DND-41 (cell line): ENCODE measurements around the gene PACRG.

Experiments
- ATAC-seq: fragments of 200-7000 bp; cut with Tn5 transposase; 3 replicates; pipeline ENCODE4 v1.9.1; 2021; ENCODE audit warnings: low read depth; ENCODE audit not compliant: insufficient read depth
- DNase-seq: peaks from one replicate; pipeline ENCODE4 v3.0.0-alpha.2; 2020
- H2AFZ ChIP-seq: 2 replicates; pipeline ENCODE4 v1.6.0; 2012; ENCODE audit warnings: low read depth, low read length
- H3K27ac ChIP-seq: 2 replicates; pipeline ENCODE4 v1.5.1; 2012; ENCODE audit warnings: low read length, inconsistent platforms
- H3K27me3 ChIP-seq: fragments of 200-600 bp; sonication (generic); 2 replicates; pipeline ENCODE4 v1.6.0; 2012; ENCODE audit warnings: low read length, mild to moderate bottlenecking, inconsistent platforms; ENCODE audit not compliant: insufficient read depth, poor library complexity
- H3K36me3 ChIP-seq: 2 replicates; pipeline ENCODE4 v1.5.1; 2012; ENCODE audit warnings: low read length, inconsistent platforms; ENCODE audit not compliant: insufficient read depth
- H3K4me1 ChIP-seq: 2 replicates; pipeline ENCODE4 v1.5.1; 2012; ENCODE audit warnings: mild to moderate bottlenecking, low read length; ENCODE audit not compliant: insufficient read depth
- H3K4me2 ChIP-seq: 2 replicates; pipeline ENCODE4 v1.6.0; 2012; ENCODE audit warnings: mild to moderate bottlenecking, moderate library complexity, low read length, inconsistent platforms; ENCODE audit not compliant: insufficient read depth
- H3K4me3 ChIP-seq, 2 experiments: fragments of 200-600 bp in 1 of 2; shearing (Covaris generic) in 1 of 2; 2 replicates each; pipeline ENCODE4 v1.5.1; 2012 to 2016; ENCODE audit warnings: inconsistent platforms in 2 of 2, low read length in 2 of 2, mild to moderate bottlenecking in 2 of 2, low read depth in 1 of 2, moderate library complexity in 1 of 2
- H3K79me2 ChIP-seq: 2 replicates; pipeline ENCODE4 v1.6.0; 2012; ENCODE audit warnings: low read length, inconsistent platforms; ENCODE audit not compliant: insufficient read depth
- H3K9ac ChIP-seq: 2 replicates; pipeline ENCODE4 v1.6.0; 2012; ENCODE audit warnings: low read depth, mild to moderate bottlenecking, inconsistent platforms, low read length, moderate library complexity
- H3K9me3 ChIP-seq: 2 replicates; pipeline ENCODE4 v1.5.1; 2012; ENCODE audit warnings: low read length, moderate library complexity, mild to moderate bottlenecking, inconsistent platforms; ENCODE audit not compliant: insufficient read depth, severe bottlenecking
- H4K20me1 ChIP-seq: 2 replicates; pipeline ENCODE4 v1.6.0; 2012; ENCODE audit warnings: low read length; ENCODE audit not compliant: insufficient read depth
- CTCF ChIP-seq: IDR thresholded peaks from 2 replicates; pipeline ENCODE4 v1.5.1; 2012; ENCODE audit warnings: borderline replicate concordance, low read length, moderate library complexity, mild to moderate bottlenecking; ENCODE audit not compliant: poor library complexity, severe bottlenecking; ENCODE audit errors: extremely low read depth
- EZH2 ChIP-seq: IDR thresholded peaks from 3 replicates; pipeline ENCODE4 v1.6.1; 2012; ENCODE audit warnings: borderline replicate concordance, low read depth, mild to moderate bottlenecking, moderate library complexity, low read length, inconsistent platforms; ENCODE audit not compliant: severe bottlenecking

PACRG gene

DNA sequence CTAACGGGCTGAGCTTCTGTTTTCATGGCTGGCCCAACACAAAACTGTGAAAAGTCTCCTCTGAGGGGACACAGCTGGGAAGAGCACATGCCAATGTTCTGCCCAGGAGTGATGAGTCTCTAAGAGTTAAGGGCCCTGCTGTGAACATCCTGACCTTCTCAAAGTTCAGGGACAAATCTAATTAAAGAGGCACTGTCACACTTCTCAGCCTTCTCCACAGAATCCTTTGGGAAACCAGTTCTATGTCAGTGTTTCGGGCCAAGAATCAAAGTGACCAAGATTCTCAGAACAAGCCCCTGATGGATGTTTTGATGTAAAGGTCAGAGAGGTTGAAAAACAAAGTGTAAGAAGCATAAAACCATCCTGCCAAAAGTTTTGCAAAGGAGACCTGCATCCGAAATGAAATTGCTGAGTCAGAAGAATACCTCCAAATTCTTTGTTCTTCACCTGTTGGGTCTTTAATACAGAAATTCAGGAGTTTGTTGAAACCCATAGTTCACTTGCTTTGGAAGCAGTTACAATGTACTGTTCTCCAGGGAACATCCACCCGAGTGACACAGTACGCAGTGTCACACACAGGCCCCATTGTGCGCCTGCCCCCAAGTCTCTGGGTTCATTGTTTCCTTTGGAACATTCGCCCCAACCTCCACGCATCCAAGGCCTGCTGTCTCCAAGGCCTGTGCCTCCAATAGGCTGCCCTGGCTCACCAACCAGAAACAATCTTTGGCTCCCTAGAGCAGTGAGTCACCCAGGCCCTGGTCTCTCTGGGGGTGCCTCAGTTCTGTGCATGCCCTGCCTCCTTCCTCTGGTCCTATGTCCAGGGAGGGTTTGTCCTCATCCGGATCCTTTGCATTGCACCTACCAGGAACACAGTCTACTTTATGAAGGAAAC lies 621.3 kb downstream of the PACRG start:
- Histone ChIP-seq H3K36me3 (no peaks in the 10 kb centered on the region), H3K4me1 (no peaks in the 10 kb centered on the region), H3K9ac (no peak overlapping the region), H3K4me3 (no peak overlapping the region), H3K27me3 (no peaks in the 10 kb centered on the region), H3K4me2 (no peak overlapping the region), H4K20me1 (no peaks in the 10 kb centered on the region), H2AFZ (no peak overlapping the region), H3K27ac (no peak overlapping the region), H3K9me3 (no peaks in the 10 kb centered on the region), H3K79me2 (no peaks in the 10 kb centered on the region)
- DNase-seq (no peak), ATAC-seq (no peak)
- TF ChIP-seq CTCF (no peak), EZH2 (no peak)

DNA sequence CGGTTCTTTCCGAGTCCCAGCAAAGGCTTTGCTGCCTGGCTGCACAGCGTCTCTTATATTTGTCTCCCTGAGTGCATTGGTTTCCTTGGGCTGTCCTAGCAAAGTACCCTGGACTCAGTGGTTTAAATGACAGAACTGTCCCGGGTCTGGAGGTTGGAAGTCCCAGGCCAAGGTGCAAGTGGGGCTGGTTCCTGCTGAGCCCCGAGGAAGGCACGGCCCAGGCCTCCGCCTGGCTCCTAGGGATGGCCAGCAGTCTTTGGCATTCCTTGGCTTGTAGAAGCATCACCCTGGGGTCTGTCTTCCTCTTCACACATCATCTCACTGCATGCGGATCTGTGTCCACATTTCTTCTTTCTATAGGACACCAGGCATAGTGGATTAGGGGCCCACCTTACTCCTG lies 621.9 kb downstream of the PACRG start:
- H3K4me1 ChIP-seq: no peaks in the 10 kb centered on the region
- H2AFZ ChIP-seq: no peak overlapping the region
- no peaks in the 10 kb centered on the region for H3K9me3 ChIP-seq
- no peak overlapping the region for H3K9ac ChIP-seq
- H3K27me3 ChIP-seq: no peaks in the 10 kb centered on the region
- H3K79me2 ChIP-seq: no peaks in the 10 kb centered on the region
- TF ChIP-seq EZH2 (no peak), CTCF (no peak)
- H3K4me2 ChIP-seq: no peak overlapping the region
- DNase-seq: no peak
- no peaks in the 10 kb centered on the region for H4K20me1 ChIP-seq
- no peak for ATAC-seq
- H3K4me3 ChIP-seq: no peak overlapping the region
- no peaks in the 10 kb centered on the region for H3K36me3 ChIP-seq
- H3K27ac ChIP-seq: no peak overlapping the region

GRCh38 chr6:163351013-163351412 lies 623.2 kb downstream of the PACRG start:
- Histone ChIP-seq H3K79me2 (no peaks in the 10 kb centered on the region), H3K4me2 (no peak overlapping the region), H3K4me3 (no peak overlapping the region), H4K20me1 (no peaks in the 10 kb centered on the region), H3K36me3 (no peaks in the 10 kb centered on the region), H3K27ac (no peak overlapping the region), H3K27me3 (no peaks in the 10 kb centered on the region), H3K4me1 (no peaks in the 10 kb centered on the region), H3K9me3 (no peaks in the 10 kb centered on the region), H2AFZ (no peak overlapping the region), H3K9ac (no peak overlapping the region)
- ATAC-seq (no peak), DNase-seq (no peak)
- TF ChIP-seq EZH2 (no peak), CTCF (no peak)
